Keratinocyte (primary cell): ENCODE data around the gene CTNNA2. TPM values are rescaled to one million over a fixed set of nuclear protein-coding genes. Genes with fewer than 3 reads are reported as not detected.

ENCODE experiments used
- DNase-seq: peaks from one replicate; pipeline ENCODE4 v3.0.0-alpha.2; 2011; ENCODE audit warnings: low read depth, missing footprints, low spot score
- FAIRE-seq: peaks from 2 replicates; lab custom pipeline; 2011; peaks lifted over from hg19 to GRCh38; lab: Jason Lieb, UNC
- H2AFZ ChIP-seq: 2 replicates; pipeline ENCODE4 v1.6.0; 2012; ENCODE audit warnings: low read length, control low read depth, inconsistent platforms; ENCODE audit not compliant: control insufficient read depth
- H3K27ac ChIP-seq: 2 replicates; pipeline ENCODE4 v1.5.1; 2011; ENCODE audit warnings: low read length; ENCODE audit not compliant: control insufficient read depth, insufficient read depth
- H3K27me3 ChIP-seq: 3 replicates; pipeline ENCODE4 v1.6.0; 2011; ENCODE audit warnings: low read length; ENCODE audit not compliant: control insufficient read depth, insufficient read depth; ENCODE audit errors: extremely low read depth
- H3K36me3 ChIP-seq, 2 experiments: 2 replicates in 1 of 2; 3 replicates in 1 of 2; pipeline ENCODE4 v1.5.1; 2011; ENCODE audit warnings: low read length in 2 of 2, mild to moderate bottlenecking in 1 of 2; ENCODE audit not compliant: control insufficient read depth in 2 of 2, insufficient read depth in 2 of 2; ENCODE audit errors: extremely low read depth in 1 of 2
- H3K4me1 ChIP-seq: 3 replicates; pipeline ENCODE4 v1.5.1; 2011; ENCODE audit warnings: low read length; ENCODE audit not compliant: control insufficient read depth, insufficient read depth; ENCODE audit errors: extremely low read depth
- H3K4me2 ChIP-seq: 3 replicates; pipeline ENCODE4 v1.6.0; 2011; ENCODE audit warnings: low read depth, low read length; ENCODE audit not compliant: control insufficient read depth, insufficient read depth; ENCODE audit errors: extremely low read depth
- H3K4me3 ChIP-seq, 3 experiments: fragments of 200-600 bp in 1 of 3; sonication (generic) in 1 of 3; 2 replicates in 2 of 3; 3 replicates in 1 of 3; pipeline ENCODE4 v1.5.1; 2011 to 2016; ENCODE audit warnings: low read length in 3 of 3, mild to moderate bottlenecking in 3 of 3, control low read depth in 2 of 3, inconsistent platforms in 1 of 3, low read depth in 1 of 3, mixed read lengths in 1 of 3, mixed run types in 1 of 3, moderate library complexity in 1 of 3; ENCODE audit not compliant: control insufficient read depth in 2 of 3, insufficient read depth in 2 of 3; ENCODE audit errors: extremely low read depth in 1 of 3
- H3K79me2 ChIP-seq: 2 replicates; pipeline ENCODE4 v1.6.0; 2012; ENCODE audit warnings: low read length; ENCODE audit not compliant: control insufficient read depth, insufficient read depth
- H3K9ac ChIP-seq: 3 replicates; pipeline ENCODE4 v1.6.0; 2011; ENCODE audit warnings: low read length; ENCODE audit not compliant: control insufficient read depth, insufficient read depth; ENCODE audit errors: extremely low read depth
- H3K9me1 ChIP-seq: 3 replicates; pipeline ENCODE4 v1.6.0; 2011; ENCODE audit warnings: low read length; ENCODE audit not compliant: control insufficient read depth, insufficient read depth; ENCODE audit errors: extremely low read depth
- H3K9me3 ChIP-seq: 2 replicates; pipeline ENCODE4 v1.5.1; 2012; ENCODE audit warnings: low read depth, low read length; ENCODE audit not compliant: control insufficient read depth
- H4K20me1 ChIP-seq: 3 replicates; pipeline ENCODE4 v1.6.0; 2011; ENCODE audit warnings: low read length; ENCODE audit not compliant: control insufficient read depth, insufficient read depth; ENCODE audit errors: extremely low read depth
- CTCF ChIP-seq, 3 experiments: IDR thresholded peaks in 1 of 3; conservative IDR thresholded peaks in 1 of 3; optimal IDR thresholded peaks in 1 of 3; 2 replicates in 2 of 3; 3 replicates in 1 of 3; pipeline versions ENCODE3 to v1.5.1; 2011; ENCODE audit warnings: low read length in 3 of 3, mild to moderate bottlenecking in 3 of 3, moderate library complexity in 2 of 3, control low read depth in 1 of 3, inconsistent platforms in 1 of 3; ENCODE audit not compliant: insufficient read depth in 2 of 3; ENCODE audit errors: extremely low read depth in 1 of 3
- EZH2 ChIP-seq: IDR thresholded peaks from one replicate; pipeline ENCODE4 v1.6.1; 2012; ENCODE audit warnings: inconsistent platforms, mild to moderate bottlenecking, low read length, moderate library complexity
- dilution Hi-C: fragments of 300-500 bp; cut with MboI; formaldehyde crosslinking; loops from one replicate; pipeline ENCODE4 v1.7.0; 2020; ENCODE audit warnings: low sequenced_read_pairs; ENCODE audit not compliant: extremely low pct_ligation_motif_present
- polyA plus RNA-seq, 5 experiments: library from polyadenylated mRNA; depleted of rRNA in 3 of 5; stranded (reverse) in 3 of 5; stranded (forward) in 1 of 5; unstranded in 1 of 5; fragments of >200 nt; gene quantifications; 1 replicate in 1 of 5; 2 replicates in 3 of 5; 3 replicates in 1 of 5; pipeline versions ENCODE4 v1.2.1 to v1.2.3, GENCODE V29; 2011 to 2012; ENCODE audit warnings: missing spikeins in 2 of 5, low read depth in 1 of 5, low replicate concordance in 1 of 5

Gene CTNNA2
- polyA plus RNA-seq, 1 donor (not counting 4 experiments of a cell fraction or from before 2014, with no cell fraction given), result not detected

- no peaks in the 10 kb centered on the region for H3K36me3 ChIP-seq
- H3K4me2 ChIP-seq, result no peak overlapping the region
- no peak overlapping the region for H2AFZ ChIP-seq
- H3K9me3 ChIP-seq, result no peaks in the 10 kb centered on the region
- dilution Hi-C loops, result no loop called here
- H3K79me2 ChIP-seq, result no peaks in the 10 kb centered on the region
- H3K9me1 ChIP-seq, result no peaks in the 10 kb centered on the region
- DNase-seq, result no peak
- no peak for FAIRE-seq
- H4K20me1 ChIP-seq, result no peaks in the 10 kb centered on the region
- H3K27ac ChIP-seq, result no peak overlapping the region
- no peak overlapping the region for H3K9ac ChIP-seq
- no peak for TF ChIP-seq EZH2
- no peak for TF ChIP-seq CTCF (optimal IDR thresholded peaks at IDR 0.05 in 1 of 3, IDR thresholded peaks at IDR 0.05 in 1 of 3, conservative IDR thresholded peaks at IDR 0.05 in 1 of 3; ENCODE audit: extremely low read depth in 1 of 3, insufficient read depth in 2 of 3, low read length in 3 of 3)
- peaks cover 10% of the 10 kb centered on the region for H3K27me3 ChIP-seq
- no peak overlapping the region for H3K4me3 ChIP-seq
- no peaks in the 10 kb centered on the region for H3K4me1 ChIP-seq
These were observed 810.8 kb downstream of the CTNNA2 start for GRCh38 chr2:80323610-80324009.

GRCh38 chr2:80324525-80324924 lies 811.7 kb downstream of the CTNNA2 start:
- FAIRE-seq (no peak), DNase-seq (no peak)
- no peaks in the 10 kb centered on the region for H3K9me3 ChIP-seq
- H2AFZ ChIP-seq, result no peak overlapping the region
- H3K9ac ChIP-seq, result no peak overlapping the region
- peaks cover 10% of the 10 kb centered on the region for H3K27me3 ChIP-seq
- no peaks in the 10 kb centered on the region for H3K79me2 ChIP-seq
- dilution Hi-C loops, result no loop called here
- no peaks in the 10 kb centered on the region for H3K4me1 ChIP-seq
- H3K4me2 ChIP-seq, result no peak overlapping the region
- H3K4me3 ChIP-seq, result no peak overlapping the region
- no peaks in the 10 kb centered on the region for H3K9me1 ChIP-seq
- H3K27ac ChIP-seq, result no peak overlapping the region
- no peaks in the 10 kb centered on the region for H3K36me3 ChIP-seq
- TF ChIP-seq EZH2 (no peak), CTCF (optimal IDR thresholded peaks at IDR 0.05 in 1 of 3, IDR thresholded peaks at IDR 0.05 in 1 of 3, conservative IDR thresholded peaks at IDR 0.05 in 1 of 3; ENCODE audit: extremely low read depth in 1 of 3, insufficient read depth in 2 of 3, low read length in 3 of 3) (no peak)
- H4K20me1 ChIP-seq, result no peaks in the 10 kb centered on the region
